PC-3 (cell line): ENCODE results near the gene SULT4A1. TPM values are rescaled to one million over a fixed set of nuclear protein-coding genes. Genes with fewer than 3 reads are reported as not detected.

ENCODE experiments used
- ATAC-seq: fragments of 200-7000 bp; cut with Tn5 transposase; 2 replicates; pipeline ENCODE4 v1.9.1; 2020; ENCODE audit warnings: mild to moderate bottlenecking, moderate library complexity
- BruUV-seq: library from RNA; stranded (reverse); fragments of 400-500 nt; replicated peaks from 2 replicates; lab custom pipeline; 2021; lab: Mats Ljungman, UMichigan
- CTCF ChIA-PET: fragments of 300-600 bp; sonication (Branson Sonifier 250); formaldehyde crosslinking; loops from one replicate; lab custom pipeline; 2022; ENCODE audit warnings: antibody characterized with exemption; lab: Charles Lee
- POLR2A ChIA-PET: fragments of 300-600 bp; sonication (Branson Sonifier 250); formaldehyde crosslinking; loops from one replicate; lab custom pipeline; 2022; ENCODE audit warnings: antibody characterized with exemption; ENCODE audit not compliant: unreplicated experiment; lab: Charles Lee
- DNase-seq: peaks from one replicate; pipeline ENCODE4 v3.0.0-alpha.2; 2015
- H2AFZ ChIP-seq: fragments of 300-600 bp; sonication (generic); 2 replicates; pipeline ENCODE4 v1.6.0; 2016; ENCODE audit warnings: antibody characterized with exemption, low read length
- H3F3A ChIP-seq: fragments of 300-600 bp; sonication (generic); one replicate; pipeline ENCODE4 v1.6.0; 2017; ENCODE audit warnings: antibody characterized with exemption, low read length, control low read depth, mild to moderate bottlenecking; ENCODE audit not compliant: unreplicated experiment
- H3K27ac ChIP-seq: fragments of 300-600 bp; sonication (generic); 2 replicates; pipeline ENCODE4 v1.5.1; 2016; ENCODE audit warnings: mild to moderate bottlenecking, low read length
- H3K27me3 ChIP-seq: fragments of 300-600 bp; sonication (generic); 2 replicates; pipeline ENCODE4 v1.6.1; 2016; ENCODE audit warnings: low read length, mixed read lengths
- H3K36me3 ChIP-seq: fragments of 300-600 bp; sonication (generic); 2 replicates; pipeline ENCODE4 v1.6.1; 2016; ENCODE audit warnings: low read depth, mixed run types, low read length, mixed read lengths
- H3K4me1 ChIP-seq: fragments of 300-600 bp; sonication (generic); 2 replicates; pipeline ENCODE4 v1.5.1; 2016; ENCODE audit warnings: low read length; ENCODE audit not compliant: insufficient read depth
- H3K4me2 ChIP-seq: fragments of 300-600 bp; sonication (generic); 2 replicates; pipeline ENCODE4 v1.6.0; 2016; ENCODE audit warnings: low read length
- H3K4me3 ChIP-seq: fragments of 300-600 bp; sonication (generic); 2 replicates; pipeline ENCODE4 v1.5.1; 2016; ENCODE audit warnings: mild to moderate bottlenecking, low read length, mixed read lengths
- H3K79me2 ChIP-seq: fragments of 300-600 bp; sonication (generic); 2 replicates; pipeline ENCODE4 v1.6.1; 2017; ENCODE audit warnings: low read length, mixed read lengths
- H3K9ac ChIP-seq: fragments of 300-600 bp; sonication (generic); 2 replicates; pipeline ENCODE4 v1.6.0; 2016; ENCODE audit warnings: mild to moderate bottlenecking, low read length
- H3K9me2 ChIP-seq: fragments of 300-600 bp; sonication (generic); replicated peaks from 2 replicates; pipeline ENCODE4 v1.6.1; 2016; ENCODE audit warnings: mixed run types, low read length, mixed read lengths
- H3K9me3 ChIP-seq: fragments of 300-600 bp; sonication (generic); 2 replicates; pipeline ENCODE4 v1.6.1; 2016; ENCODE audit warnings: low read length, mixed read lengths
- H4K20me1 ChIP-seq: fragments of 300-600 bp; sonication (generic); 2 replicates; pipeline ENCODE4 v1.6.1; 2016; ENCODE audit warnings: low read length, mixed read lengths
- EZH2 ChIP-seq: fragments of 300-600 bp; sonication (generic); IDR thresholded peaks from one replicate; pipeline ENCODE4 v1.6.1; 2017; ENCODE audit warnings: antibody characterized with exemption, mild to moderate bottlenecking, low read length; ENCODE audit not compliant: unreplicated experiment
- EZH2phosphoT487 ChIP-seq: fragments of 300-600 bp; sonication (generic); IDR thresholded peaks from 2 replicates; pipeline ENCODE4 v1.6.1; 2018; ENCODE audit warnings: mild to moderate bottlenecking, antibody characterized with exemption, low read length, borderline replicate concordance
- intact Hi-C: fragments of 100-400 bp; cut with micrococcal nuclease; formaldehyde crosslinking; loops from 2 replicates; pipeline ENCODE4 v1.9.0; 2023
- total RNA-seq: library from RNA; depleted of rRNA; stranded (reverse); fragments of >200 nt; gene quantifications from 2 replicates; pipeline ENCODE4 v1.2.3, GENCODE V29; 2014
- TF ChIP-seq, protein P1 (sequence below): fragments of 300-600 bp; sonication (generic); conservative IDR thresholded peaks from 2 replicates; pipeline ENCODE4 v1.5.1; 2017; ENCODE audit warnings: antibody characterized with exemption, low read depth, mild to moderate bottlenecking, low read length

SULT4A1 gene
- total RNA-seq, 1 experiment from 2014 or later, result not detected

GRCh38 chr22:43814264-43814663 is 48.0 kb downstream of the SULT4A1 start:
- POLR2A ChIA-PET, result no interaction called here
- Histone ChIP-seq H3K4me1 (peaks cover 12% of the 10 kb centered on the region), H3K36me3 (no peaks in the 10 kb centered on the region), H4K20me1 (no peaks in the 10 kb centered on the region), H3K27me3 (no peaks in the 10 kb centered on the region), H3K9ac (no peak overlapping the region), H3K4me3 (no peak overlapping the region), H3K9me2 (no peaks in the 10 kb centered on the region), H3K4me2 (no peak overlapping the region), H3F3A (no peaks in the 10 kb centered on the region), H3K9me3 (no peaks in the 10 kb centered on the region), H2AFZ (no peak overlapping the region), H3K79me2 (no peaks in the 10 kb centered on the region; the same call in 1 of the 2 replicates), H3K27ac (no peak overlapping the region)
- no TSS peak for BruUV-seq
- no peak for ATAC-seq
- no peak for DNase-seq
- intact Hi-C loops, result no loop called here
- TF ChIP-seq EZH2, result no peak
- no peak for TF ChIP-seq EZH2phosphoT487
- TF ChIP-seq, protein P1, sequence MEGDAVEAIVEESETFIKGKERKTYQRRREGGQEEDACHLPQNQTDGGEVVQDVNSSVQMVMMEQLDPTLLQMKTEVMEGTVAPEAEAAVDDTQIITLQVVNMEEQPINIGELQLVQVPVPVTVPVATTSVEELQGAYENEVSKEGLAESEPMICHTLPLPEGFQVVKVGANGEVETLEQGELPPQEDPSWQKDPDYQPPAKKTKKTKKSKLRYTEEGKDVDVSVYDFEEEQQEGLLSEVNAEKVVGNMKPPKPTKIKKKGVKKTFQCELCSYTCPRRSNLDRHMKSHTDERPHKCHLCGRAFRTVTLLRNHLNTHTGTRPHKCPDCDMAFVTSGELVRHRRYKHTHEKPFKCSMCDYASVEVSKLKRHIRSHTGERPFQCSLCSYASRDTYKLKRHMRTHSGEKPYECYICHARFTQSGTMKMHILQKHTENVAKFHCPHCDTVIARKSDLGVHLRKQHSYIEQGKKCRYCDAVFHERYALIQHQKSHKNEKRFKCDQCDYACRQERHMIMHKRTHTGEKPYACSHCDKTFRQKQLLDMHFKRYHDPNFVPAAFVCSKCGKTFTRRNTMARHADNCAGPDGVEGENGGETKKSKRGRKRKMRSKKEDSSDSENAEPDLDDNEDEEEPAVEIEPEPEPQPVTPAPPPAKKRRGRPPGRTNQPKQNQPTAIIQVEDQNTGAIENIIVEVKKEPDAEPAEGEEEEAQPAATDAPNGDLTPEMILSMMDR, result no peak
- CTCF ChIA-PET, result no interaction called here

GRCh38 chr22:43812890-43813289 is 49.4 kb downstream of the SULT4A1 start:
- intact Hi-C loops, result no loop called here
- POLR2A ChIA-PET, result interaction anchor here (0.7 kb wide), 1 partner anchor 1980 kb away, joined by 4 read pairs; the partner anchor contains the start of gene SREBF2
- no peak overlapping the region for H3K27ac ChIP-seq
- TF ChIP-seq EZH2 (no peak), EZH2phosphoT487 (no peak)
- TF ChIP-seq, protein P1, result no peak
- CTCF ChIA-PET, result no interaction called here
- H3K9me3 ChIP-seq, result no peaks in the 10 kb centered on the region
- H3K36me3 ChIP-seq, result no peaks in the 10 kb centered on the region
- no peaks in the 10 kb centered on the region for H3K9me2 ChIP-seq
- H3K79me2 ChIP-seq, result no peaks in the 10 kb centered on the region; the same call in 1 of the 2 replicates
- H3F3A ChIP-seq, result no peaks in the 10 kb centered on the region
- H3K4me2 ChIP-seq, result peak overlapping the region; percentile 96
- H4K20me1 ChIP-seq, result no peaks in the 10 kb centered on the region
- H2AFZ ChIP-seq, result peak overlapping the region; percentile 90
- peaks cover 12% of the 10 kb centered on the region for H3K4me1 ChIP-seq
- DNase-seq, result no peak
- peak overlapping the region; percentile 81 for H3K4me3 ChIP-seq
- no TSS peak for BruUV-seq
- ATAC-seq, result no peak
- H3K27me3 ChIP-seq, result no peaks in the 10 kb centered on the region
- peak overlapping the region; percentile 87 for H3K9ac ChIP-seq

DNA sequence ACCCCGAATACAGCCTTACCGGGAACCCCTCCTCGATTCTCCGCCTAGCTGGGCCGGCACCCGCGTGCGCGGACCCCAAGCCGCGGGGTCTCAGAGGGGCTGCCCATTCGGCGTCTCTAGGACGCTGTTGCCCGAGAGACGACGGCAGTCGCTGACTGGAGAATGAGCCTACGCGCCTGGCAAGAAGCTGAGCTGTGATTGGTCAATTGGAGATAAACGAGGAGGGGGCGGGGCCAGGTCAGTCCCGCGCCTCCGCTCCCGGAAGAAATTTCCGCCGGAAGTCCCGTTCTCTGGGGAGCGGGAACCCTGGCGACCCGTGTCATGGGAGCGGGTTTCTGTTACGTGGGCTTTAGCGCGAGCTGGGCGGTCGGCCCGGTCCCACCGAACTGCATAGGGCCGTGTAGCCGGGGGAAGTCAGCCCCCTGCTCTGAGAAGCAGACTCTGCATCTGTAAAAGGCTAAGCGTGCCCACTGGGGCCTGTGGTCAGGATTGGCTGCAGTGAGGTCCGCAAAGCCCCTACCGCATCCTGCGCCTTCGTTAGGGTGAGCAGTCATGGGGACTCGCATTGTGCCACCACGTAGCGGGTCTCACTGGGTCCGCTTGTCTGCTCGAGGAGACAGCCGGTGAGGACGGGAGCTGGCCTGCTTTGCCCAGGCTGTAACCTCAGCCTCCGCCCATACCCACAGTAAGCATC is 50.0 kb downstream of the SULT4A1 start, which contains the start of gene EFCAB6:
TSS of gene EFCAB6 (minus strand) at position 157 of the 694 bp plus-strand sequence. CDS start 29,987 bp downstream, outside the sequence.
- DNase-seq, result peak; percentile 88
- peaks cover 12% of the 10 kb centered on the region for H3K4me1 ChIP-seq
- no peaks in the 10 kb centered on the region for H3K27me3 ChIP-seq
- H3K79me2 ChIP-seq, result no peaks in the 10 kb centered on the region; the same call in 1 of the 2 replicates
- H3K4me3 ChIP-seq, result peak within 1 kb of the TSS; percentile 81
- peak within 1 kb of the TSS; percentile 96 for H3K4me2 ChIP-seq
- BruUV-seq, result TSS peak; percentile 85
- no peaks in the 10 kb centered on the region for H4K20me1 ChIP-seq
- POLR2A ChIA-PET, result interaction anchor here (0.7 kb wide), 2 partner anchors 1131 to 1979 kb away, joined by 4 to 7 read pairs; partner anchors contain the start of gene SREBF2
- CTCF ChIA-PET, result interaction anchor here (0.6 kb wide), 1 partner anchor 37 kb away, joined by 3 read pairs; no protein-coding TSS in a partner anchor
- TF ChIP-seq EZH2phosphoT487 (no peak), EZH2 (no peak)
- TF ChIP-seq, protein P1, result no peak
- H3K9ac ChIP-seq, result peak within 1 kb of the TSS; percentile 87
- H3K36me3 ChIP-seq, result no peaks in the 10 kb centered on the region
- no peaks in the 10 kb centered on the region for H3F3A ChIP-seq
- H2AFZ ChIP-seq, result peak within 1 kb of the TSS; percentile 90
- no peaks in the 10 kb centered on the region for H3K9me3 ChIP-seq
- peak within 1 kb of the TSS; percentile 33; the same call in 1 of the 2 replicates for H3K27ac ChIP-seq
- ATAC-seq, result peak; percentile 85
- H3K9me2 ChIP-seq, result no peaks in the 10 kb centered on the region
- intact Hi-C loops, result no loop called here
